DOHH2 (cell line): ENCODE measurements around the gene NUCB1.

Source experiments
- H3F3A ChIP-seq: fragments of 200-600 bp; sonication (generic), shearing (Covaris generic); 2 replicates; pipeline ENCODE4 v1.6.0; 2016; ENCODE audit warnings: antibody characterized with exemption, mild to moderate bottlenecking; ENCODE audit not compliant: control insufficient read depth, insufficient read depth
- H3K27ac ChIP-seq: fragments of 200-600 bp; sonication (generic); 2 replicates; pipeline ENCODE4 v1.5.1; 2014; ENCODE audit warnings: low read depth, mild to moderate bottlenecking, low read length, moderate library complexity
- H3K27me3 ChIP-seq: fragments of 200-600 bp; sonication (generic); 2 replicates; pipeline ENCODE4 v1.6.1; 2014; ENCODE audit warnings: mild to moderate bottlenecking, low read length, mixed read lengths; ENCODE audit not compliant: control insufficient read depth
- H3K36me3 ChIP-seq: fragments of 200-600 bp; sonication (generic); 2 replicates; pipeline ENCODE4 v1.6.1; 2014; ENCODE audit warnings: mild to moderate bottlenecking, low read length, moderate library complexity, mixed read lengths; ENCODE audit not compliant: control insufficient read depth
- H3K4me1 ChIP-seq: fragments of 200-600 bp; sonication (generic); 2 replicates; pipeline ENCODE4 v1.6.1; 2014; ENCODE audit warnings: mild to moderate bottlenecking, low read length, mixed read lengths; ENCODE audit not compliant: control insufficient read depth
- H3K4me2 ChIP-seq: fragments of 200-600 bp; sonication (generic); 2 replicates; pipeline ENCODE4 v1.6.0; 2014; ENCODE audit warnings: mild to moderate bottlenecking, low read length, moderate library complexity
- H3K4me3 ChIP-seq: fragments of 200-600 bp; sonication (generic); 2 replicates; pipeline ENCODE4 v1.5.1; 2014; ENCODE audit warnings: mild to moderate bottlenecking, low read length, mixed read lengths
- H3K79me2 ChIP-seq: fragments of 200-600 bp; sonication (generic); 2 replicates; pipeline ENCODE4 v1.6.1; 2014; ENCODE audit warnings: mild to moderate bottlenecking, low read length, mixed read lengths; ENCODE audit not compliant: control insufficient read depth
- H3K9me2 ChIP-seq: fragments of 200-600 bp; sonication (generic); replicated peaks from 2 replicates; pipeline ENCODE4 v1.6.1; 2014; ENCODE audit warnings: mild to moderate bottlenecking, low read length, mixed read lengths; ENCODE audit not compliant: control insufficient read depth
- H3K9me3 ChIP-seq: fragments of 200-600 bp; sonication (generic); 2 replicates; pipeline ENCODE4 v1.6.1; 2014; ENCODE audit warnings: antibody characterized with exemption, low read length, mixed read lengths; ENCODE audit not compliant: control insufficient read depth, insufficient read depth
- H4K20me1 ChIP-seq: fragments of 200-600 bp; sonication (generic); 2 replicates; pipeline ENCODE4 v1.6.0; 2014; ENCODE audit warnings: low read depth, mild to moderate bottlenecking, antibody characterized with exemption, low read length, moderate library complexity; ENCODE audit not compliant: control insufficient read depth, insufficient read depth
- CTCF ChIP-seq: fragments of 200-600 bp; sonication (generic); IDR thresholded peaks from one replicate; pipeline ENCODE4 v1.5.1; 2014; ENCODE audit warnings: antibody characterized with exemption, mild to moderate bottlenecking, low read depth, low read length; ENCODE audit not compliant: poor library complexity, severe bottlenecking
- EZH2phosphoT487 ChIP-seq: fragments of 200-600 bp; sonication (generic); IDR thresholded peaks from 2 replicates; pipeline ENCODE4 v1.6.1; 2017; ENCODE audit warnings: borderline replicate concordance, mild to moderate bottlenecking, antibody characterized with exemption, low read length, moderate library complexity, mixed read lengths

NUCB1 gene

GRCh38 chr19:48961673-48962028, 61.5 kb downstream of the NUCB1 start:
- peaks cover 1% of the 10 kb centered on the region for H3F3A ChIP-seq
- no peak for TF ChIP-seq CTCF
- no peak for TF ChIP-seq EZH2phosphoT487

GRCh38 chr19:48962029-48962848, 62.1 kb downstream of the NUCB1 start:
- H3F3A ChIP-seq: peaks cover 7% of the 10 kb centered on the region
- peaks cover 49% of the 10 kb centered on the region for H3K4me1 ChIP-seq
- peak overlapping the region; percentile 77 for H3K27ac ChIP-seq
- no peaks in the 10 kb centered on the region for H4K20me1 ChIP-seq
- TF ChIP-seq CTCF (no peak), EZH2phosphoT487 (no peak)
- H3K4me3 ChIP-seq: peak overlapping the region; percentile 67
- H3K36me3 ChIP-seq: peaks cover 27% of the 10 kb centered on the region
- no peaks in the 10 kb centered on the region for H3K9me2 ChIP-seq
- no peaks in the 10 kb centered on the region for H3K27me3 ChIP-seq
- H3K79me2 ChIP-seq: peaks cover 36% of the 10 kb centered on the region
- peak overlapping the region; percentile 79 for H3K4me2 ChIP-seq
- H3K9me3 ChIP-seq: no peaks in the 10 kb centered on the region

More at GRCh38 chr19:48961673-48962028, 61.5 kb downstream of the NUCB1 start:
- Histone ChIP-seq H3K9me2 (no peaks in the 10 kb centered on the region), H3K36me3 (peaks cover 23% of the 10 kb centered on the region), H3K4me1 (peaks cover 44% of the 10 kb centered on the region), H3K27ac (peak overlapping the region; percentile 77), H3K27me3 (no peaks in the 10 kb centered on the region), H3K79me2 (peaks cover 36% of the 10 kb centered on the region), H4K20me1 (no peaks in the 10 kb centered on the region), H3K4me3 (peak overlapping the region; percentile 67; the same call in 1 of the 2 replicates), H3K4me2 (peak overlapping the region; percentile 79), H3K9me3 (no peaks in the 10 kb centered on the region)

- peaks cover 29% of the 10 kb centered on the region for H3K36me3 ChIP-seq
- H3K9me2 ChIP-seq: no peaks in the 10 kb centered on the region
- peak overlapping the region; percentile 79 for H3K4me2 ChIP-seq
- peaks cover 55% of the 10 kb centered on the region for H3K4me1 ChIP-seq
- peak overlapping the region; percentile 69 for H3K4me3 ChIP-seq
- H3K79me2 ChIP-seq: peaks cover 31% of the 10 kb centered on the region
- TF ChIP-seq EZH2phosphoT487: no peak
- TF ChIP-seq CTCF: no peak
- H3K9me3 ChIP-seq: no peaks in the 10 kb centered on the region
- H3F3A ChIP-seq: peaks cover 12% of the 10 kb centered on the region
- H3K27ac ChIP-seq: peak overlapping the region; percentile 77
- no peaks in the 10 kb centered on the region for H4K20me1 ChIP-seq
- no peaks in the 10 kb centered on the region for H3K27me3 ChIP-seq
These were observed 62.7 kb downstream of the NUCB1 start for GRCh38 chr19:48962849-48963165.
